Upper lobe of left lung (tissue), 4 donors: Measurements from ENCODE around the gene SLC25A1.

ENCODE experiments used
- POLR2A ChIP-seq, 4 donors: fragments of 450-650 bp; IDR thresholded peaks; one replicate each; pipeline ENCODE4 v1.5.1; 2016 to 2017; ENCODE audit warnings: antibody characterized with exemption in 4 of 4, mild to moderate bottlenecking in 2 of 4
- POLR2AphosphoS5 ChIP-seq, 2 donors: sonication (generic); formaldehyde crosslinking; IDR thresholded peaks; one replicate each; pipeline ENCODE4 v1.5.1; 2017; ENCODE audit warnings: antibody characterized with exemption in 2 of 2
- TF ChIP-seq, protein P1 (sequence below), 6 experiments: fragments of 450-650 bp in 4 of 6; fragments of 200-600 bp in 2 of 6; sonication (generic) in 2 of 6; IDR thresholded peaks; one replicate each; pipeline ENCODE4 v1.5.1; 2016 to 2019; ENCODE audit warnings: antibody characterized with exemption in 6 of 6

DNA sequence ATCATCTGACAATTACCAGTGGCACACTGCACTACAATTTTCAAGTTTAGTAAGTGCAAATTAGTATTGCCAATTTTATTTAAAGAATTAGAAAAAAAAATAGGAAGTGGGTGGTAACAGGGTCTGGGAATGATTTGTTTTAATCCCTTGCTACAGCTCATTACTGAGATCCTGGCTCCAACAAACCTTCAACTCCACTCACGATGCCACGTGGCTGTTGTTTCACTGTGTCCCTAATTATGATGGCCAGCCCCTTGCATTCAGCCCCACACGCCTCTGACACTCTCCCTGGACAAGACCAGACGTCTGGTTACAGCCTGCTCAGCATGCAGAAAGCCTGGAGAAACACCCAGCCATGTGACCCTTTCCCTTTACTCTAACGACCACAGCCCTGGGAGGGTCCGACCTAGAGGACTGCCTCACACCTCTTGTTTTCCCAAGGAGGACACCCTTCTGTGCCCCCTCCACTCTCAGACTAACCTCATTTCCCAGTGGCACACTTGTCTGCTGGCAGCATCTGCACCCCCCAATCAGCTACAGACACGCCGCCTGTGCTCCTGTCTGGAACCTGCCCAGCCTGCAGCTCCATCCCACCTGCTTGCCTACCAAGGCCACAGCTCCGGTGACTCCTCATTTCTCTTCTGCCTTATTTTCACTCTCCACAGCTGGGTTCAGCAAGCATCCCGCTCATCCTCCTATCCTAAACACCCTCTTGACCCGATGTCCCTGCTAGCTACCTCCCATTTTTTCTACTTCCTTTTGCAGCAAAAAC lies 18.5 kb upstream of the SLC25A1 start:
- TF ChIP-seq, protein P1, sequence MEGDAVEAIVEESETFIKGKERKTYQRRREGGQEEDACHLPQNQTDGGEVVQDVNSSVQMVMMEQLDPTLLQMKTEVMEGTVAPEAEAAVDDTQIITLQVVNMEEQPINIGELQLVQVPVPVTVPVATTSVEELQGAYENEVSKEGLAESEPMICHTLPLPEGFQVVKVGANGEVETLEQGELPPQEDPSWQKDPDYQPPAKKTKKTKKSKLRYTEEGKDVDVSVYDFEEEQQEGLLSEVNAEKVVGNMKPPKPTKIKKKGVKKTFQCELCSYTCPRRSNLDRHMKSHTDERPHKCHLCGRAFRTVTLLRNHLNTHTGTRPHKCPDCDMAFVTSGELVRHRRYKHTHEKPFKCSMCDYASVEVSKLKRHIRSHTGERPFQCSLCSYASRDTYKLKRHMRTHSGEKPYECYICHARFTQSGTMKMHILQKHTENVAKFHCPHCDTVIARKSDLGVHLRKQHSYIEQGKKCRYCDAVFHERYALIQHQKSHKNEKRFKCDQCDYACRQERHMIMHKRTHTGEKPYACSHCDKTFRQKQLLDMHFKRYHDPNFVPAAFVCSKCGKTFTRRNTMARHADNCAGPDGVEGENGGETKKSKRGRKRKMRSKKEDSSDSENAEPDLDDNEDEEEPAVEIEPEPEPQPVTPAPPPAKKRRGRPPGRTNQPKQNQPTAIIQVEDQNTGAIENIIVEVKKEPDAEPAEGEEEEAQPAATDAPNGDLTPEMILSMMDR (IDR thresholded peaks at IDR 0.05): no peak
- TF ChIP-seq POLR2A (IDR thresholded peaks at IDR 0.05) (no peak), POLR2AphosphoS5 (IDR thresholded peaks at IDR 0.05) (no peak)
